Left renal cortex interstitium (tissue), 4 donors: ENCODE results near the gene ABHD16B. TPM values are rescaled to one million over a fixed set of nuclear protein-coding genes. Genes with fewer than 3 reads are reported as not detected.
"Not testable (repeated sequence)": the region's sequence is repeated elsewhere in the genome, so short reads cannot be mapped to it uniquely, and the experiment has no call there.

Experiments
- DNase-seq, 4 donors: peaks; one replicate each; pipeline ENCODE4 v3.0.0-alpha.2; 2013; ENCODE audit warnings: low read depth in 4 of 4, low spot score in 2 of 4, missing footprints in 1 of 4
- polyA plus RNA-seq, 4 donors: library from polyadenylated mRNA; unstranded; fragments of 120-200 nt; gene quantifications; one replicate each; pipeline ENCODE4 v1.2.1, GENCODE V29; 2013; ENCODE audit not compliant: insufficient read length in 4 of 4

ABHD16B gene
- polyA plus RNA-seq, 4 donors = not detected

DNA sequence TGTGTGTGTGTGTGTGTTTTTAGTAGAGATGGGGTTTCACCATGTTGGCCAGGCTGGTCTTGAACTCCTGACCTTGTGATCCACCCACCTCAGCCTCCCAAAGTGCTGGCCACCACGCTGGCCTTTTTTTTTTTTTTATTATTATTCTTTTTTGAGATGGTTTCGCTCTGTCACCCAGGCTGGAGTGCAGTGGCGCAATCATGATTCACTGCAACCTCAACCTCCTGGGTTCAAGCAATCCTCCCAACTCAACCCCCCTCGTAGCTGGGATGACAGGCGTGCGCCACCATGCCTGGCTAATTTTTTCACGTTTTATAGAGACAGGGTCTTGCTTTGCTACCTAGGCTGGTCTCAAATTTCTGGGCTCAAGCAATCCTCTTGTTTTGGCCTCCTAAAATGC, 12.9 kb downstream of the ABHD16B start:
- not testable (repeated sequence) for DNase-seq

DNA sequence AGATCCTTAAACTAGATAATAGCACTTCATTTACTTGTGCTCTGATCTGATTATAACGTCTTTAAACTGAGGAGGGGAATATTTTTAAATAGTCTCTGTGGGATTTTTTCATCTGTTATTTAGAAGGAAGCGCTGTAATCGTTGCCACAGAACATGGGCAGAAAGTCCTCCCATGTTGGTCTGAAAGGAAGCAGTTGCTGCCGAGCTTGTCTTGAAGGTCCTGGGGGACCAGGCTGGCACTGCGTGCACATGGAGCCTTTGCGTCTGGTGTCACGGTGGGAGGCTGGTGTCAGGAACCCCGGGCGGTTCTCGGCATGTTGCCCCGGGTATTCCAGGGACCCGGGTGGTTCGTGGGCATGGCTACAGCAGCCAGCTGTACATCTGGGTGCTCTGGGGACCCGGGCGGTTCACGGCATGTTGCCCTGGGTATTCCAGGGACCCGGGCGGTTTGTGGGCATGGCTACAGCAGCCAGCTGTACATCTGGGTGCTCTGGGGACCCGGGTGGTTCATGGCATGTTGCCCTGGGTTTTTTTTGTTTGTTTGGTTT, 15.3 kb downstream of the ABHD16B start:
- DNase-seq = no peak

DNA sequence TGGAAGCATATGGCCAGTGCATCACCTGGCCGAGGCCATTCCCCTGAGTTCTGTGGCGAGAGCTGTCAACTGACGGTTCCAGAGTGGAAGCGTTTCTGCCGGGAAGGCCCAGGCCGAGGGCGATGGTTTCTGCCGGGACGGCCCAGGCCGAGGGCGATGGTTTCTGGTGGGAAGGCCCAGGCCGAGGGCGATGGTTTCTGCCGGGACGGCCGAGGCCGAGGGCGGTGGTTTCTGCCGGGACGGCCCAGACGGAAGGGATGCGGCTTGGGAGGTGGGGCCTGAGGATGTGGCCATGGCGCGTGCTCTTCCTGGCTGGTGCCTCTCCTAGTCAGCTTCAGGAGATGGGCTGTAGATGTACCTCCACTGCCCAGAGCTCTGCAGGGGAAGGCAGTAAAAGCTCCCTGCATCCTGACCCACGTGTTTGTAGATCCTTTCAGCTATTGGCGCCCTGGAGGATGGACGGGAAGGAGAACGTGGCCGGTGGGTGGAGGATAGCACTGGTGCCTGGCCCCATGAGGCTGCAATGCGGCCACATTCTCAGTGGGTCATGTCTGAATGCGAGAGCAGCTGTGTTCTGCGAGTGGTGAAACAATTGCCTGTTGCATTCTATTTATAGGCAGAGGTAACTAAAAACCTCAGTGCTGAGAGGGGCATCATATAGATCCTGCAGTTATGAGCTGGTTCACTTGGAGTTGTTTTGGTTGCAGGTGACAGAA, 16.6 kb downstream of the ABHD16B start:
- DNase-seq = no peak

DNA sequence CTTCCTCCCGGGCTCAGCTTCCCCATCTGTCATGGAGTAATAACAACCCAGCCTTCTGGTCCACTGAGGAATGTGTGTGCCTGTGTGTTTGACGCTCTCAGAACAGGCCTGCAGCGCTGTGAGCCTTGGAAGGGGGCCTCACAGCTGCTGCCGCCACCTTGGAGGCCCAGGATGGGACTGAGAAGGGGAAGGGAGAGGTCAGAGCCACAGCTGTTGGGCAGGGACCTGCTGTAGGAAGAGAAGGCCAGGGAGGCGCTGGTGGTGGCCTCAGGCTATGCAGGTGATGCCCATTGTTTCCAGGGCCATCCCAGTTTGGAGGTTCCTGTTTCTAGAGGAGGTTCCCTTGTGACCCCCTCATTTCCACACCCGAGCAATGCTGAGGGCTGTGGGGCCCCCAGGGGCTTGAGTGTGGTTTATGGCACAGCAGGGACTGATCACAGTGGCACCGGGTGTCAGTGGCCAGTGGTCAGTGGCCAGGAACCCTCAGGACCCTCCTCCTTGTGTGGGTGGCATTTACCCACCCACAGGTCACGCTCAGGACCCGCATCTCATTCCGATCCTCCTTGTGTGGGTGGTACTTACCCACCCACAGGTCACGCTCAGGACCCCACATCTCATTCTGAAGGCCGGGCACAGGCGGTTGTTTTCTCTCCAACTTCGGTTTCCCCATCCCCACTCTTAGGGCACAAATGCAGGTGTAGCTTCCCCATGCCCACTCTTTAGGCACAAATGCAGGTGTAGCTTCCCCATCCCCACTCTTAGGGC, 17.8 kb downstream of the ABHD16B start:
- DNase-seq = no peak

DNA sequence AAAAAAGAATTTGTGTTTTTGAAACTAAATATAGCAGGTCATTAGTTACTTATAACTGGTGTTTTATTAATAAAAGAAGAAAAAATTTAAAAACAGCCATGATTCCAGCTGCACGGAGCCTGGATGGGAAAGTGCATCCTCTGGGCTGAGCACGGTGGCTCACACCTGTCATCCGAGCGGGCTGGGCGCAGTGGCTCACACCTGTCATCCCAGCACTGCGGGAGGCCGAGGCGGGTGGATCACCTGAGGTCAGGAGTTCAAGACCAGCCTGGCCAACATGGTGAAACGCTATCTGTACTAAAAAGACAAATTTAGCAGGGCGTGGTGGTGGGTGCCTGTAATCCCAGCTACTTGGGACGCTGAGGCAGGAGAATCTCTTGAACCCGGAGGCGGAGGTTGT, 19.6 kb downstream of the ABHD16B start:
- DNase-seq = not testable (repeated sequence)

DNA sequence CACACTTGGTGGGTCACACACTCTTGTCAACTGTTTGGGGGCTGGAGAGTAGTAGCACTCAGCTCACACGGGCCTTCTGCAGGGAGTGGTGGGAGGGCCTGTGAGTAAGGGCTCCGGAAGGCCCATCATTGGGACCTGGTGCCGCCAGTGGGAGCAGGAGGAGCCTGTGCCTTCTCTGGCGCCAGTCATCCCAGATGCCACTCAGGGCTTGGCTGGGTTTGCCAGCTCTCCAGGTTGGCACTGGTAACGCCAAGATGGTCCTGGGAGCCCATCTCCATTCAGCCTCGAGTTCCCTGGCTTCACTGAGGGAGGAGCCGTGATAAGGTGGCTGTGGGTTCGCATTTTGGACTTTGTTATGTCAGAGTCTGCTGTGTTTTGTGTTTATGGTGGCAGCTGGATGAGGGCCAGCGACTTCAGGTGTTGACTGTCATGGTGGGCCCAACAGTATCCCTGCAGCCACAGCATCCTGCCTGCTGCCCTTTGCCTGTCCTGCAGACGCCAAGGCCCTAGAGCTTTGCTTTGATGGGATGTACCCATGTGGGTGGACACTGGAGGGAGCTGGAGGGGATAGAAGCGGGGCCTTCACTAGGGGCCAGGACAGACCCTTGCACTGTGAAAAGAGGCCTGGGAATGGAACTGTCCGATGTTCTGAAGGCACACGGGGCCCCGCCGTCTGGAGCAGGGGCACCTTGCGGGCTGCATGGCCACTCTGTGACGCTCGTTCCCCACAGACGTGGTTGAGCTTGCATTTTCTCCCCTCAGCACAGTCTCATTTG, 20.3 kb downstream of the ABHD16B start:
- DNase-seq = no peak

DNA sequence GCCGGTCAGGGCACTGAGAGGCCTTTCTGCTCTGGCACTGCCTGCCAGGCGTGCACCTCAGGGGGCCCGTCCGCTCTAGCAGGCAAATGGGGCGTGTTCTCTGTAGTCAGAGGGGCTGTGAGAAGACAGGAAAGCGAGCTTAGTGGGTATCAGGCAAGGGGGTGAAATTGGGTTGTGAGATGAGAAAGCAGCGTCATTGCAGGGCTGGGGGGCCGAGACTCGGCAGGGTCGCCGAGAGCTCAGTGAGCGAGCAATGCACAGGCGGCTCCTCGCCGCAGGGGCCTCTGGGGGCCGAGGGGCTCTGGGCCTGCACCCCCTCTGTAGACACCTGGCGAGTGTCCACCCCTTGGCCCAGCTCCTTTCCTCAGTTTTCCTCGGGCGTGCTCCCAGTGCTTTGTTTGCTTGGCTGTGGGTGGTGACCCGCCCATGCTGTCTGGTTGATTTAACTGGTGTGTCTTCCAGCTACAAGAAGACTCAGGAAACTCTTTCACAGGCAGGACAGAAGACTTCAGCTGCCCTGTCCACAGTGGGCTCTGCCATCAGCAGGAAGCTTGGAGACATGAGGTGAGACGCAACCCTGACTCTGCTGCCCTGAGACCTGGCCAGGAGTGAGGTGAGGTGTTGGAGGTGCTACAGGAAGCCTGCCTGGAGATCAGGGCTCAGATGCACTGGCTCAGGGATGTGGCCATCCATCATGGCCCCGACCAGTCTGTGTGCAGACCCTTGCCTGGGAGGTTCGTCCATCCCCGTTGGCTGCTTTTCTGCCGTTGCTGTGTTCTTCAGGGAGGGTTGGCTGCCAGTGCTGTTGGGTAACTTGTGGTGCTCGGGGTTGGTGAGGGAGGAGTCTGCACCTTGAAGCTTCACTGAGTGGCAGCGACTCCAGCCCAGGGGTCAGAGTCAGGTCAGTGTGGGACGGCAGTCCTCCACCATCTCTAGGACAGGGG, 21.2 kb downstream of the ABHD16B start:
- no peak for DNase-seq

DNA sequence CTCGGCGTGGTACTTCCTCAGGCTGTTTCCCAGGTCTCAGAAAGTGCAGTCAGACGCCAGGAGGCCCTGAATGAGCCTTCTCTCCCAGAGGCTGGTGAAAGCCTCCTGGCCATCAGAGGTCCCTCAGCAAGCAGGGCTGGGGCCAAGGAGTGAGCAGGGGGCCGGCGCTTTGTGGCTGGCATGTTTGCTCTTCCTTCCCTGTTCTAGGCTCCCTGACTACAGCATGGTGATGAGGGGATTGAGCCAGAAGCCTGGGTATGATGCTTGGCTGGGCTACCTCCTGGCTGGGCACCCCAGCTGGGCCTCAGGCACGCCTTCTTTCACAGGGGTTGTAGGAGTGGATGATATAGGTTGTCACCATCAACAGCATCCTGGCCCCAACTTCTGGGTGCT, 21.9 kb downstream of the ABHD16B start:
- no peak for DNase-seq

DNA sequence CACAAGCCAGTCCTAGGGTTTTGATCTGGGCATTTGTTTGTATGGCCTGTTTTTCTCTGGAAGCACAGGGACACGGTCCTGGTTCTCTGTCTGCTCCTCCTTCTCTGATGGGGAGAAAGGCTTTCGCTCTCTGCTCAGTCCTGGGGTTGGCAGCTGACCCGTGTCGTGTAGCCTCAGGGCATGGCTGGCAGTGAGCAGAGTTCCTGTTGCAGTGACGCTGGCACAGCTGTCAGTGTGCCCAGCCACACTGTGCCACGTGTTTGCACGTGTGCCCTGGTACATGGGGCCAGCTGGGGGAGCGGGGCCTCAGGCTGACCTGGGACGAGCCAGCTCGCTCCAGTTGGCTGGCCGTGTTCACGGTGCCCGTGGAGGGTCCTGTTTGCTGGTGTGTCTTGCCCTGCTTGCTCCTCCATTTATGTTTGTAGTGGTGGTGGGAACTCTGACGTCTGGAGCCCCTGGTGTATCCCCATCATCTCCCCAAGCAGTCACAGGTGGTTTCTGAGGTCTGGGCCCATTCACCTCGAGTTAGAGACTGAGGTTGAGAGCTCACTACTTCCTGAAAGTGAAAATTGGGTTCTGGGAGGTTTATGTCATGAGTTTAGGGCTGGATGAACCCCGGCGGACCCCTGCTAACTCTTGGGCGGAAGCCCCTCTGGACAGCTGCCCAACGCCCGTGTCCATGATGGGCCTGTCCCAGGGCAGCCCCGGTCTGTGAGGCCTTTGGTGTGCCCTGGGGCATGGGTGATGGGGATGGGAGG, 23.4 kb downstream of the ABHD16B start:
- DNase-seq = no peak

DNA sequence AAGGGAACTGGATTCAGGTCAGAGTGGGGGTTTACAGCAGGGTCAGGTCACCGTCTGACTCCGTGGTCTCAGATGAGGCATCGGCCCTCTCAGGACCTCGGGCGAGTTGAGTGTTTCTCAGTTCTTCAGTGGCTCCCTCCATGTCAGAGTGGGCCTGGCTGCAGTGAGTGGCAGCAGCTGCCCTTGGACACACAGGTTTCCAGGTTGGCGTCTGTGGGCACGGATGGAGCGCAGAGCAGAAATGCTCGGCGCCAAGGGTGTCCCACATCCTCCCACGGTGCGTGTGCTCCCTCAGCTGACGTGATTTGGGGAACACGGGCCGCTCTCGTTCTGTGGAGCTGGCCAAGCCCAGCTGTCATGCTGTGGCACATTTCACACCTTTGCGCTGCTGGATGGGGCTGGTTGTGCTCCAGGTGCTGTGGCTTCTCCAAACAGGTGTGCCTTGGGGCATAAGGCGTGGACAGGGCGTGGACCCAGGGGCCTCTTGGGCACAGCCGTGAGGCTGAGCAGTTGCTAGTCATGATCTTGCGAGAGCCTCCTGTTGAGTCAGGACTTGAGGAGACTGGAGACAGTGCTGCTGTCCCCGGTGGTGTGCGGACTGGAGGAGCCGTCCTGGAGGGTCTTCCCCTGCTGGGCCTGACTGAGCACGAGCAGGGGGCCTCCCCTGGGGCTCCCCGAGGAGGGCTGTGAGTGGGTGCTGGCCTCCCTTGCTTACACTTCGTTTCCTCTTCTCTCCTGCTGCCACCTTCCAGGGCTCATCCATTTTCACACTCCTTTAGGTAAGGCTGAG, 24.2 kb downstream of the ABHD16B start:
- DNase-seq = no peak

DNA sequence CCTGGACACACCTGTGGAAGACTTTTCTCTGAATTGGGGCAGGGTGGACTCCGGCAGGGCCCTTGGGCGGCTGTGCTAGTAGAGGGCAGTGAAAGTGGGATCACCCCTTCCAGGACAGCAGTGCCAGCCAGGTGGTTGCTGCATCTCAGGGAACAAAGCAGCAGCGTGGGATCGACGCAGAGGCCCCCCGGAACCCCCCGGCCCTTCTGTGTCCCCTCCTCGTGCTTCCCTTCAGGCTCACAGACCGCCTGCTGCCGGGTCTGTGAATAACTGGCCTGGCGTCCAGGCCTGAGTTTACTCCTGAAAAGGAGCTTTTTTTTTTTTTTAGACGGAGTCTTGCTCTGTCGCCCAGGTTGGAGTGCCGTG, 24.7 kb downstream of the ABHD16B start:
- no peak for DNase-seq

DNA sequence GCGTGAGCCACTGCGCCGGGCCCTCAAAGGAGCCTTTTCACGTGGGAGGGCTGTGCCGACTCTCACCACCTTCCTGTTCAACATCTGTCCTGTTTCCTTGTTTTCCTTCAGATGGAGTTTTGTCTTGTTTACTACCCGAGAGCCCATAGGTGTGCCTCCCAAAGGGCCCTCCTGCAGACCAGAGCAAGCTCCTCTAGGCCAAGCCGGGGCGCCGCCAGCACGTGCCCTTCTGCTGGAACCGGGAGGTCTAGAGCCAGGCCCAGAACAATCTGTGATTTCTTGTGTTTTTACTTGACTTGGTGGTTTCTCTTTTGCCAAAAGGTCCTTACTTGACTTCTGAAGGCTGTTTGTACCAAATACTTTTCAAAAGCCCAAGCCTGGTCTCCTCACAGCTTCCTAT, 25.6 kb downstream of the ABHD16B start:
- DNase-seq = no peak

DNA sequence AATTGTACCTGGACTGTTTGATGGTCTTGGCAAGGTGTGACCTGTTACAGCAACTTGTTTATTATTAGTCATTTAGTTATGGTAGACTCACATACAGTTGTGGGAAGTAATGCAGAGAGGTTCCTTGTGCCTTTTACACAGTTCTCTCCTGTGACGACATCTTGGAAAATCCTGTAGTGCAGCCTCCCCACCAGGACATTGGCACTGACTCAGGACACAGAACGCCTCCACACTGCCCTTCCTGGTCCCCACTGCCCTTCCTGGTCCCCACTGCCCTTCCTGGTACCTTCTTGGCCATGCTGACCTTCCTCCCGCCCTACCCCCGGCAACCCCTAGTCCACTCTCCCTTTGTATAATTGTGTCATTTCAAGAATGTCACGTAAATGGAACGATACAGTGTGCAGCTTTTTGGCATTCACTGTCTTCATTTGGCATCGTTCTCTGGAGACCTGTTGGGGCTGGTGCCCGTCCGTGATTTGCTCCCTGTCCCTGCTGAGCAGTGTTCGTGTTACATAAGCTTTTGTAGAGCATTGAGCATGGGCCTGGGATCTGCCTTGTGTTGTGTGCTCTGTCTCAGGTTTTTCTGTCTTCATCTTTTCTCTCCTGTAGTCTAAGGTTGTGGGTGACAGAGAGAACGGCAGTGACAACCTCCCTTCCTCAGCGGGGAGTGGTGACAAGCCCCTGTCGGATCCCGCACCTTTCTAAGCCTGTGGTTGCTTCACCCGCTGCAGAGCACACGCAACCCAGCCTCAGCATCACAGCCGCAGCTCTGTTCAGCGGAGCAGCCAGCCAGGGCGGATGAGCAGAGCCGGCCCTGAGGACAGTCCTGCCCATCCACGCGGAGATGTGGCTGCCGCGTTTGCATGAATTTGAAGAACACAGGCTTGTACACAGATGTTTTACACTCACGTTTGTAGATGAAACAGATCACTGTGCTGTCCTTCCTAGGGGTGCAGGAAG, 28.2 kb downstream of the ABHD16B start:
- DNase-seq = no peak

DNA sequence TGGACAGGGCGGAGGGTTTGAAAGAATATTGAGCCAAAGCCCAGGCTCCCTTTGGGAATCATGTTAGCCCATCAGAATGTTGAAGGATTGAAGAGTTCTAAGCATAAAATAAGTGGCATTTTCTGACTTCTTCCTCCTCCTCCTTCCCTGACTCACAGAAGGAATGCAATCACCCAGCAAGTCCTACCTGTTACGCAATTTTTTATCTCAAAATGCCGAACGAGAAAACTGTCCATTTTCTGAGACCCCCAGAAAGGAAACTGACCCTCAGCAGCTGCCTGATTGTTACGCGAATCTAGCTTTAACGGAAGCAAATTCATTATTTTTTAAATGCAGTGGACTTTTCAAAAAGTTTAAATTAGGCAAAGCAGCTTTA, 28.9 kb downstream of the ABHD16B start:
- DNase-seq = no peak

DNA sequence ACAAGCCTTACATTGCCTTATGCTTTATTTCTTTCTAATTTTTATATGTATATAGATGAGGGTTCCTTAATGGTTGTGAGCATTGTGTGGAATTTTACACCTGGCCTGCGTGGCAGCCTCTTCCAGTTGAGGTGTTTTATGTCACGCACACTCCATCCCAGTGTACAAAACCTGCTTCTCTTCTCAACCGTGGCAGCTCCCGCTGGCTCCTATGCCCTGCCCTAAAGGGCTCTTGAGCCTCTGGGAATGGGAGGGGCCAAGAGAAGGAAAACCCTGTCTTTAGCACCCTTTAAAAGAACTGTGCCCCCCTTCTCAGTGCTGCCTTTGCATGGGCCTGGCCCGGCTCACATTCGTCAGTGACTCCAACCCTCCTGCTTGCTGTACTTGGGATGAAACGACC, 29.3 kb downstream of the ABHD16B start:
- no peak for DNase-seq

DNA sequence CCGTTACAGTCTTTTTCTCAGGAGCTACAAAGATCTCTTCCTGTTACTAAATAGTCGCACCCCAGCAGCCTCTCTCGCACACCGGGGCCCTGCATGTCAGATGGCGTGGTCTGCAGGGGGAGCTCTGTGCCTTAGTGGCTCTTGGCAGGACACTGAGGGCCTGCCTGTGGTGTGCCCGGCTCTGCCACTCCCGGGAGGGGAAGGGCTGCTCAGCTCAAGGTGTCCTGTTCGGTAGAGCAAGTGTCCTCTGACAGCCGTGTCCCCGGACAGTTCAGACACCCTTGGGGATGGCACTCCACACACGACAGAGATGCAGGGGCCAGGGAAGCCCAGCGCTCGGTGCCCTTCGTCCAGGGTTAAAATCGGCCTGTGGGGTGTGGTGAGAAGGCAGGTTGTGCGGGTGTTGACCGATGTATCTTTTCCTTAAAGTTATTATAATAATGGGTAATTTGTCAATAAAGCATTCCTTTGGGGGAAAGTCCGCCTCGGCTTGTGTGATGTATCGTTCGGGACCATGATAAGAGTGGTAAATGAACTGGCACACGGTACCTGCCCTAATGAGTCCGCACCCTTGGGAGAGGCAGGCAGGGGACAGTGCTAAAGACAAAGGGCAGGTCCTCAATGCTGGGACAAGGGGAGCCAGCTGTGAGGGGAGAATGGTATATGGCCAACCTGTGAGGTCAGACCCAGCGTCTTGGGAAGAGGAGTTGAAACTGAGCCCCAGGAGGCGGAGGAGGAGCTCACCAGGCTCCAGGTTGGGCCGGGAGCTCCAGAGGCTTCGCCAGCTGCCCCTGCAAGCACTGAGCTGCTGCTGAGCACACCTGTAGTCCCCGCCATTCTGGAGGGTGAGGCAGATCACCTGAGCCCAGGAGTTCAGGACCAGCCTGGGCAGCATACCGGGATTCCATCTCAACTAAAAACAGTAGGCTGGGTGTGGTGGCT, 30.0 kb downstream of the ABHD16B start:
- DNase-seq = no peak
